Measurements from ENCODE around the gene STXBP4. TPM values are rescaled to one million over a fixed set of nuclear protein-coding genes. Genes with fewer than 3 reads are reported as not detected.

Gene STXBP4
- total and polyA plus RNA-seq, 2 experiments from 2014 or later = 25.0 to 52.1 TPM

GRCh38 chr17:54990118-54990517 is 21.6 kb downstream of the STXBP4 start:
- no peaks in the 10 kb centered on the region for H3K4me1 ChIP-seq (ENCODE audit: insufficient read depth)
- no peaks in the 10 kb centered on the region for H3K27me3 Mint-ChIP-seq (ENCODE audit: insufficient read depth, low read depth, poor library complexity)
- no peak for DNase-seq (ENCODE audit: low spot score)

More at GRCh38 chr17:54990118-54990517, 21.6 kb downstream of the STXBP4 start:
- Histone ChIP-seq H4K20me1 (replicated peaks; ENCODE audit: insufficient read depth) (no peaks in the 10 kb centered on the region), H3K9me2 (ENCODE audit: insufficient read depth) (no peaks in the 10 kb centered on the region), H3K27me3 (ENCODE audit: insufficient read depth) (no peaks in the 10 kb centered on the region), H3K36me3 (ENCODE audit: insufficient read depth) (no peaks in the 10 kb centered on the region; the same call in 1 of the 2 replicates), H3K27ac (ENCODE audit: low read depth) (no peak overlapping the region), H3K79me2 (replicated peaks; ENCODE audit: insufficient read depth) (0 out of 2 replicates have a peak, but pooled peaks cover 4% of the 10 kb centered on the region), H3K4me2 (no peak overlapping the region), H2AFZ (no peak overlapping the region), H3K4me3 (no peak overlapping the region), H3F3A (replicated peaks; ENCODE audit: low read depth) (no peaks in the 10 kb centered on the region)
- H3K9me3 Mint-ChIP-seq = no peaks in the 10 kb centered on the region
- H3K27ac Mint-ChIP-seq = no peak overlapping the region
- H3K4me3 Mint-ChIP-seq = no peak overlapping the region
- ATAC-seq = no peak
- H3K4me1 Mint-ChIP-seq = 0 out of 3 replicates have a peak, but pooled peaks cover 2% of the 10 kb centered on the region
- TF ChIP-seq EZH2phosphoT487 (IDR thresholded peaks at IDR 0.05; ENCODE audit: unreplicated experiment) (no peak), JUNB (IDR thresholded peaks at IDR 0.05; ENCODE audit: unreplicated experiment) (no peak), REST (IDR thresholded peaks at IDR 0.05; ENCODE audit: unreplicated experiment) (no peak), ZNF114 (CRISPR knock-in tag; IDR thresholded peaks at IDR 0.05) (no peak), EZH2 (IDR thresholded peaks at IDR 0.05; ENCODE audit: low read depth, unreplicated experiment) (no peak), NANOG (IDR thresholded peaks at IDR 0.05; ENCODE audit: borderline replicate concordance) (no peak), ZNF331 (CRISPR knock-in tag; IDR thresholded peaks at IDR 0.05; ENCODE audit: low read depth) (no peak), POLR2AphosphoS5 (IDR thresholded peaks at IDR 0.05; ENCODE audit: low read depth) (no peak), CREB1 (CRISPR knock-in tag; IDR thresholded peaks at IDR 0.05; ENCODE audit: low read depth) (no peak), STAT1 (IDR thresholded peaks at IDR 0.05; ENCODE audit: unreplicated experiment) (no peak)
- TF ChIP-seq, protein P1, sequence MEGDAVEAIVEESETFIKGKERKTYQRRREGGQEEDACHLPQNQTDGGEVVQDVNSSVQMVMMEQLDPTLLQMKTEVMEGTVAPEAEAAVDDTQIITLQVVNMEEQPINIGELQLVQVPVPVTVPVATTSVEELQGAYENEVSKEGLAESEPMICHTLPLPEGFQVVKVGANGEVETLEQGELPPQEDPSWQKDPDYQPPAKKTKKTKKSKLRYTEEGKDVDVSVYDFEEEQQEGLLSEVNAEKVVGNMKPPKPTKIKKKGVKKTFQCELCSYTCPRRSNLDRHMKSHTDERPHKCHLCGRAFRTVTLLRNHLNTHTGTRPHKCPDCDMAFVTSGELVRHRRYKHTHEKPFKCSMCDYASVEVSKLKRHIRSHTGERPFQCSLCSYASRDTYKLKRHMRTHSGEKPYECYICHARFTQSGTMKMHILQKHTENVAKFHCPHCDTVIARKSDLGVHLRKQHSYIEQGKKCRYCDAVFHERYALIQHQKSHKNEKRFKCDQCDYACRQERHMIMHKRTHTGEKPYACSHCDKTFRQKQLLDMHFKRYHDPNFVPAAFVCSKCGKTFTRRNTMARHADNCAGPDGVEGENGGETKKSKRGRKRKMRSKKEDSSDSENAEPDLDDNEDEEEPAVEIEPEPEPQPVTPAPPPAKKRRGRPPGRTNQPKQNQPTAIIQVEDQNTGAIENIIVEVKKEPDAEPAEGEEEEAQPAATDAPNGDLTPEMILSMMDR (conservative IDR thresholded peaks at IDR 0.05; ENCODE audit: low read depth in 2 of 2) = no peak
- TF ChIP-seq, protein P2, sequence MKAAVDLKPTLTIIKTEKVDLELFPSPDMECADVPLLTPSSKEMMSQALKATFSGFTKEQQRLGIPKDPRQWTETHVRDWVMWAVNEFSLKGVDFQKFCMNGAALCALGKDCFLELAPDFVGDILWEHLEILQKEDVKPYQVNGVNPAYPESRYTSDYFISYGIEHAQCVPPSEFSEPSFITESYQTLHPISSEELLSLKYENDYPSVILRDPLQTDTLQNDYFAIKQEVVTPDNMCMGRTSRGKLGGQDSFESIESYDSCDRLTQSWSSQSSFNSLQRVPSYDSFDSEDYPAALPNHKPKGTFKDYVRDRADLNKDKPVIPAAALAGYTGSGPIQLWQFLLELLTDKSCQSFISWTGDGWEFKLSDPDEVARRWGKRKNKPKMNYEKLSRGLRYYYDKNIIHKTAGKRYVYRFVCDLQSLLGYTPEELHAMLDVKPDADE (IDR thresholded peaks at IDR 0.05) = no peak
- TF ChIP-seq, protein P3, sequence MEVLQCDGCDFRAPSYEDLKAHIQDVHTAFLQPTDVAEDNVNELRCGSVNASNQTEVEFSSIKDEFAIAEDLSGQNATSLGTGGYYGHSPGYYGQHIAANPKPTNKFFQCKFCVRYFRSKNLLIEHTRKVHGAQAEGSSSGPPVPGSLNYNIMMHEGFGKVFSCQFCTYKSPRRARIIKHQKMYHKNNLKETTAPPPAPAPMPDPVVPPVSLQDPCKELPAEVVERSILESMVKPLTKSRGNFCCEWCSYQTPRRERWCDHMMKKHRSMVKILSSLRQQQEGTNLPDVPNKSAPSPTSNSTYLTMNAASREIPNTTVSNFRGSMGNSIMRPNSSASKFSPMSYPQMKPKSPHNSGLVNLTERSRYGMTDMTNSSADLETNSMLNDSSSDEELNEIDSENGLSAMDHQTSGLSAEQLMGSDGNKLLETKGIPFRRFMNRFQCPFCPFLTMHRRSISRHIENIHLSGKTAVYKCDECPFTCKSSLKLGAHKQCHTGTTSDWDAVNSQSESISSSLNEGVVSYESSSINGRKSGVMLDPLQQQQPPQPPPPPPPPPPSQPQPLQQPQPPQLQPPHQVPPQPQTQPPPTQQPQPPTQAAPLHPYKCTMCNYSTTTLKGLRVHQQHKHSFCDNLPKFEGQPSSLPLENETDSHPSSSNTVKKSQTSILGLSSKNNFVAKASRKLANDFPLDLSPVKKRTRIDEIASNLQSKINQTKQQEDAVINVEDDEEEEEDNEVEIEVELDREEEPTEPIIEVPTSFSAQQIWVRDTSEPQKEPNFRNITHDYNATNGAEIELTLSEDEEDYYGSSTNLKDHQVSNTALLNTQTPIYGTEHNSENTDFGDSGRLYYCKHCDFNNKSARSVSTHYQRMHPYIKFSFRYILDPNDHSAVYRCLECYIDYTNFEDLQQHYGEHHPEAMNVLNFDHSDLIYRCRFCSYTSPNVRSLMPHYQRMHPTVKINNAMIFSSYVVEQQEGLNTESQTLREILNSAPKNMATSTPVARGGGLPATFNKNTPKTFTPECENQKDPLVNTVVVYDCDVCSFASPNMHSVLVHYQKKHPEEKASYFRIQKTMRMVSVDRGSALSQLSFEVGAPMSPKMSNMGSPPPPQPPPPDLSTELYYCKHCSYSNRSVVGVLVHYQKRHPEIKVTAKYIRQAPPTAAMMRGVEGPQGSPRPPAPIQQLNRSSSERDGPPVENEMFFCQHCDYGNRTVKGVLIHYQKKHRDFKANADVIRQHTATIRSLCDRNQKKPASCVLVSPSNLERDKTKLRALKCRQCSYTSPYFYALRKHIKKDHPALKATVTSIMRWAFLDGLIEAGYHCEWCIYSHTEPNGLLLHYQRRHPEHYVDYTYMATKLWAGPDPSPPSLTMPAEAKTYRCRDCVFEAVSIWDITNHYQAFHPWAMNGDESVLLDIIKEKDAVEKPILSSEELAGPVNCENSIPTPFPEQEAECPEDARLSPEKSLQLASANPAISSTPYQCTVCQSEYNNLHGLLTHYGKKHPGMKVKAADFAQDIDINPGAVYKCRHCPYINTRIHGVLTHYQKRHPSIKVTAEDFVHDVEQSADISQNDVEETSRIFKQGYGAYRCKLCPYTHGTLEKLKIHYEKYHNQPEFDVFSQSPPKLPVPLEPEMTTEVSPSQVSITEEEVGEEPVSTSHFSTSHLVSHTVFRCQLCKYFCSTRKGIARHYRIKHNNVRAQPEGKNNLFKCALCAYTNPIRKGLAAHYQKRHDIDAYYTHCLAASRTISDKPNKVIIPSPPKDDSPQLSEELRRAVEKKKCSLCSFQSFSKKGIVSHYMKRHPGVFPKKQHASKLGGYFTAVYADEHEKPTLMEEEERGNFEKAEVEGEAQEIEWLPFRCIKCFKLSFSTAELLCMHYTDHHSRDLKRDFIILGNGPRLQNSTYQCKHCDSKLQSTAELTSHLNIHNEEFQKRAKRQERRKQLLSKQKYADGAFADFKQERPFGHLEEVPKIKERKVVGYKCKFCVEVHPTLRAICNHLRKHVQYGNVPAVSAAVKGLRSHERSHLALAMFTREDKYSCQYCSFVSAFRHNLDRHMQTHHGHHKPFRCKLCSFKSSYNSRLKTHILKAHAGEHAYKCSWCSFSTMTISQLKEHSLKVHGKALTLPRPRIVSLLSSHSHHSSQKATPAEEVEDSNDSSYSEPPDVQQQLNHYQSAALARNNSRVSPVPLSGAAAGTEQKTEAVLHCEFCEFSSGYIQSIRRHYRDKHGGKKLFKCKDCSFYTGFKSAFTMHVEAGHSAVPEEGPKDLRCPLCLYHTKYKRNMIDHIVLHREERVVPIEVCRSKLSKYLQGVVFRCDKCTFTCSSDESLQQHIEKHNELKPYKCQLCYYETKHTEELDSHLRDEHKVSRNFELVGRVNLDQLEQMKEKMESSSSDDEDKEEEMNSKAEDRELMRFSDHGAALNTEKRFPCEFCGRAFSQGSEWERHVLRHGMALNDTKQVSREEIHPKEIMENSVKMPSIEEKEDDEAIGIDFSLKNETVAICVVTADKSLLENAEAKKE (CRISPR knock-in tag; IDR thresholded peaks at IDR 0.05) = no peak
- no peaks in the 10 kb centered on the region for H3K36me3 Mint-ChIP-seq (ENCODE audit: low read depth)
